HG02798 (cell line): ENCODE measurements around the gene CNEP1R1.

Experiments used
- ATAC-seq: cut with Tn5 transposase; IDR thresholded peaks from one replicate; pipeline ENCODE4 v1.9.1; 2021; ENCODE audit warnings: mild to moderate bottlenecking; ENCODE audit not compliant: unreplicated experiment, poor library complexity

CNEP1R1 gene, protein sequence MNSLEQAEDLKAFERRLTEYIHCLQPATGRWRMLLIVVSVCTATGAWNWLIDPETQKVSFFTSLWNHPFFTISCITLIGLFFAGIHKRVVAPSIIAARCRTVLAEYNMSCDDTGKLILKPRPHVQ

DNA sequence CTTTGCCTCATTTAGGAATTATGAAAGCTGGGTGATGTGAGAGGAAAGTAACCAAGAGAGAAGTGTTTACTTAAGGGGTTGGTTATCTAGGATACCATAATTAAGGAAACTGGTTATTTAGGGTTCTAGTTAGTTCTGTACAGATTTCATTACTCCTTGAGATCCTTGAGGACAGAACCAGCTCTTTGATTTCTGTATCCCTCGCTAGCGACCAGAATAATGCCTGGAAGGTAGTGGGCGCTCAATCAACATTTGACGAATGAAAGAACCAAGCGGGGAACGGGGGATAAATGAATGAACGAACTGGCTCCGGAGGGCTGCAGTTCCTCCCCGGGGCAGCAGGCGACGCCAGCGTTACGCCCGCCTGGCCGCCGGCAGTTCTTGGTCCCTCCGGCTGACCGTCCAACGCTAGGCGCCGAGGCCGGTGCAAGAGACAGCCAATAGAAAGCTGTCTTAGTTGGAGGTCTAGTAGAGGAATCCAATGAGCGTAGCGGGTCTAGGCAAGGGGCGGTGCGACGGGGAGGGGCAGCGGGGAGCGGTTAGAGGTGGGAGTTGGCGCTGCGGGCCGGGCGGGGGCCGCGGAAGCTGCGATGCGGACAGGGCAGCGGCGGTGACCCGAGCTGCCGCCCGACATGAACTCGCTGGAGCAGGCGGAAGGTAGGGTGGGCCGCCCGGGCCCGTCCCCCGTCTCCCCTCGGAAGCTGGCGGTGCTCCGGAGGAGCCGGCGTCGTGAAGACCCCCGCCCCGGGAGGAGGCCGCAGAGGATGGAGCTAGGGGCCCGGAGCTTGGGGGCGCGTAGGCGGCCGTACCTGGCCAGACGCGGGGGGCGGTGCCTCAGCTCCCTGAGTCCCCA lies at the start of gene CNEP1R1:
Gene CNEP1R1 (plus strand): TSS at position 542 of the 853 bp plus-strand sequence. CDS start 91 bp downstream, at position 633.
- peak; percentile 99 for ATAC-seq

DNA sequence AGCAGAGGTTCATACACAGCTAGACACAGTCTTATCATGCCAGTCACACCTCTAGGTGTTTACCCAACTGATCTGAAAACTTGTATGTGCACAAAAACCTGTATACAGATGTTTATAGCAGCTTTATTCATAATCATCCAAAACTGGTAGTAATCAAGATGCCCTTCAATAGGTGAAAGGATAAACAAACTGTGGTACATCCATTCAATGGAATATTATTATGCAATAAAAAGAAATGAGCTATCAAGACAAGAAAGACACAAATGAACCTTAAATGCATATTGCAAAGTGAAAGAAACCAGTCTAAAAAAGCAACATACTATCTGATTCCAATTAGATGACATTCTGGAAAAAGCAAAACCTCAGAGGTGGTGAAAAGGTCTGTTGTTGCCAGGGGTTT lies 47.6 kb upstream of the CNEP1R1 start:
- no peak for ATAC-seq

DNA sequence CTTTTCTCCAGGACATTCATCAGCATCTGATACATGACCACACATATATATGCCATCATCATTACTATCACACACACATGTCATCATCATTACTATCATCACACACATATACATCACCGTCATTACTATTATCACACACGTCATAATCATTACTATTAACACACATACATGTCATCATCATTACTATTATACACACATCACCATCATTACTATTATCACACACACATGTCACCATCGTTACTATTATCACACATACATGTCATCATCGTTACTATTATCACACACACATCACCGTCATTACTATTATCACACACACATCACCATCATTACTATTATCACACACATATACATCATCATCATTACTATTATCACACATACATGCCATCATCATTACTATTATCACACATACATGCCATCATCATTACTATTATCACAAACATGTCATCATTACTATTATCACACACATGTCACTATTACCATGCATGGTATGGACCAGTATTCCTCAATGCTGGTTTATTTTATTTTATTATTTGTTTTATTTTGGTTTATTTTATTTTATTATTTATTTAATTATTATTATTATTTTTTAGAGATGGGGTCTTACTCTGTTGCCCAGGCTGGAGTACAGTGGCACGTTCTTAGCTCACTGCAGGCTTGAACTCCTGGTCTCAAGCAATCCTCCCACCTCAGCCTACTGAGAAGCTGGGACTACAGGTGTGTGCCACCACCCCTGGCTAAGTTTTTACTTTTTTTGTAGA lies 46.3 kb upstream of the CNEP1R1 start:
- ATAC-seq: no peak

DNA sequence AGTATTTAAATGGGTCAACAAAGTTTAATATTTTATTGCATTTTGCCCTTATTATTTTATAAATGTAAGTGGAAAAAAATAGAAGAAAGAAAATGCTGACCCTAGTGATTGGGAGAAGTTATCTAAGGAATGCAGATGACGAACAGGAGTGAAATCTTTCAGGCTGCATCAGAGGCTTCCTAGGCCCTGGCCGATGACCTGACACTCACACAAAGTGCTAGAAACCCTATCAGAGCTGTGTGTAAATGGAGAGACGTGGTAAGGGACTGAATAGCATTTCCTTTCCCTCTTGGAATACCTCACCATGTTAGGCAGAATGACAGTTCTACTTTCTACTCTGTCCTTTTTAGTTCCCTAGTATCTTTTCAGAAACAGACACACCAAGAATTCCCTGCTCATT lies 44.9 kb upstream of the CNEP1R1 start:
- ATAC-seq: no peak

DNA sequence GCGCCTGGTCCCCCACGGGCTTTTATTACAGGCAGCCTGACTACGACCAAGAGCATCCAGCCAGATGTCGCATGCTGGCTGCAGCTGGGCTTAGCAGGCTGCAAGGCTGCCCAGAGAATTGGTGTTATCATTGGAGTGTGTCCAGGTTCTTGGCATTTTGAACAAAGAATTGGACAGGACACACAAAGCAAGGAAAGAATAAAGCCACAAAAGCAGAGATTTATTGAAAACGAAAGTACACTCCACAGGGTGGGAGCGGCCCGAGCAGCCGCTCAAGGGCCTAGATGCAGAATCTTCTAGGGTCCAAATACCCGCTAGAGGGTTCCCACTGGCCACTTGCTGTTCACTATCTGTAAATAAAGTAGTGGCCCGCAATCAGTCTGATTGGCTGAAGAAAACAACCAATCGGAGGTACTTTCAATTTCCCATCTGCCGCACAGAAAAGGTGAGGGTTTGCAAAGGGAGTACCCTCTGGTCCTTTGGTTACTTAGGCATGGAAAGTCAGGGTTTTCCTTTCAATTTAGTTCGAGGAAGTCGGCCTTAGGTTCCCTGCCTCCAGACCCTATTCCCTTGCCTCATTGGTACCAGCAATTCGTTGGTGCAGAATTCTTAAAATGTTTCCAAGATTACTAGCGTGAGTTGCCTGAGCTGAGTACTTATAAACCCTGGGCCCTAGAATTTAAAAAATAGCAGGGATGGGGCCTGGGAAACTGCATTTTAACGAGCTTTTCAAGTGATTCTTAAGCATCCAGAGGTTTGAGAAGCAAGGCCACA lies 38.5 kb upstream of the CNEP1R1 start:
- no peak for ATAC-seq

DNA sequence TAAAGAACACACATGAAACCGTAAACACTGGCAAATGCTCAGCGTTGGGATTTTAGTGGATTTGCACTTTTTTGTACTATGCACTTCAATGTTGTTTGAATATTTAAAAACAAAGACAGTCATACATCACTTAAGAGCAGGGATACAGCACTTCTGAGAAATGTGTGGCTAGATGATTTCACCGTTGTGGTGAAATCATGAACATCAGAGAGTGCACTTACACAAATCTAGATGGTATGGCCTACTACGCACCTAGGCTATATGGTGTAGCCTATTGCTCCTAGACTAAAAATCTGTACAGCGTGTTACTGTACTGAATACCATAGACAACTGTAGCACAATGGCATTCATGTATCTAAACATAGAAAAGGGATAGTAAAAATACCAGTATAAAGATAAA lies 37.6 kb upstream of the CNEP1R1 start:
- no peak for ATAC-seq

DNA sequence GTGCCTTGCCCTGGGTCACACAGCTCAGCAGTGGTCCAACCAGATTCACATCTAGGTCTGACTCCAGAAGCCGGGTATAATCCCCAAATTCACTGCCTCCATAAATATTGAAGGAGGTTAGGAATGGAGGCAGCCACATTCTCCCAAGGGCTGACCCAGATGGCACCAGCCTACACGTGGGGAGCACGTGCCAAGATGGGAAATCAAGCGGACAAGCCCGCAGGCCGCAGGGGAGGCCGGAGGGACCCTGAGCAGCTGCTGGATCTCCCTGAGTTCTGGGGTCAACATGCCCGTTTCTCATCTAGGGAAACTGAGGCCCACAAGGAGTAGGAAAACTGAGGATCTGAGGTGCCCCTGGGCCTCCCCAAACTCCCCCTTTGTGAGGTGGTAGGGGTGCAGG lies 32.2 kb upstream of the CNEP1R1 start:
- no peak for ATAC-seq

DNA sequence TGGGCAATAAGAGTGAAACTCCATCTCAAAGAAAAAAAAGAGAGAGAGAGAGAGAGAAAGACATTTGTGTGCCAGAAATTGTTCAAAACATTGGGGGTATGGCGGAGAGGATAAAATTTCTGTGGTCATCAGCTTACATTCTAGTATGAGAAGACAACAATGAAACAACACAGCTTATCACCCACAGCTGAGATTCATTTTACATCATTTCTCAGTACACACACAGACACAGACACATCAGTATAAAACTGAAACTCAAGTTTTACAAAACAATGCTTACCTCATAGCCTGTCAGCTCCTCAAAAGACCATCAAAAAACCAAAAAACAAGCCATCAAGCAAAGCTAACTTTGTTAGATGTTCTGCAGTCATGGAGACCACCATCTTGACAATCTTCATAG lies 31.4 kb upstream of the CNEP1R1 start:
- ATAC-seq: peak; percentile 47

DNA sequence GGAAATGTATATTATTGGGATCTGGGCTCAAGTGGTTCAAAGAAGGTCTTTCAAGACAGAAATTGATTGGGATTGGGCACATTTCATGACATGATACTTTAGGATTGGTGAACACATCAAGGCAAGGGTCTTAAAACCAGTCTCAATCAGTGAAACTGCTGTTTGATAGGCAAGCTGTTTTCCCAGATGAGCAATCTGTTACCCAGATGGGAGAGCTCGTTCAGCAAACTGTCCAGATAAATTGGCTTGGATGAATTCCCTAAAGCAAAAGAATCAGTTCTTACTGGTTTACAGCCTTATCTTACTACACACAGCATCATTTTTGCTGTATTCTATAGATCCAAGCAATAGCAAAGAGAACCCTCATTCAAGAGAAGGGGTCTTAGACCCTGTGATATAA lies 31.0 kb upstream of the CNEP1R1 start:
- ATAC-seq: no peak

DNA sequence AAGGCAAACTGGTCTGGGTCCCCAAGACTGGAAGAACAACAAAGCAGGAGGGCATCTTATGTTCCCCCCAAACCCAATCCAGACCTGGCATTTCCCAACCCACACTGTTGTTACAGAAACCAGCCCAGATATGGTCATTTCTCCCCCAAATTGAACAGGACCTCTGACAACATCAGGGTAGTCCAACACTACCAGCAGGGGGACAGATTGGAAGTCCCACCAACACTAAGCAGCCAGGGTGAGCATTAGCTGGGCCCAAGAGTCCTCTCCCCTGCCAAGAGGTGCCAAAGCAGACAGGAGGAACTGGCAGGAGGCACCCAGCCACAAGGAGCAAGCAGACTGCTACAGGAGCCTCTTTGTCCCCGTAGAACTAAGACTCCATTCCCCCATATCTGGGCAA lies 29.3 kb upstream of the CNEP1R1 start:
- no peak for ATAC-seq

DNA sequence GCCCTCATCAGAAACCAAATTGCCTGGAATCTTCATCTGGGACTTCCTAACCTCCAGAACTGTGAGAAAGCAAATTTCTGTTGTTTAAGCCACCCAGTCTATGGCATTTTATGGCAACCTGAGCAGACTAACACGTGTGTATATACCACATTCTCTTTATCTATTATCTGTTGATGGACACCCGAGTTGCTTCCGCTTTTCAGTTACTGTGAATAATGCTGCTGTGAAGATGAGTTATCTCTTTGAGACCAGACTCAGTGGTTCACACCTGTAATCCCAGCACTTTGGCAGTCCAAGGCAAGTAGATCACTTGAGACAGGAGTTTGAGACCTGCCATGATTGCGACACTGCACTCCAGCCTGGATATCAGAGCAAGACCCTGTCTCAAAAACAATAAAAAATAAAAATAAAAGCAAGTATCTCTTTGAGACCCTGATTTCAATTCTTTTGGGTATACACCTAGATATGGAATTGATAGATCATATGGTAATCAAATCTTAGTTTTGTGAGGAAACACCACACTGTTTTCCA lies 27.2 kb upstream of the CNEP1R1 start:
- ATAC-seq: no peak

DNA sequence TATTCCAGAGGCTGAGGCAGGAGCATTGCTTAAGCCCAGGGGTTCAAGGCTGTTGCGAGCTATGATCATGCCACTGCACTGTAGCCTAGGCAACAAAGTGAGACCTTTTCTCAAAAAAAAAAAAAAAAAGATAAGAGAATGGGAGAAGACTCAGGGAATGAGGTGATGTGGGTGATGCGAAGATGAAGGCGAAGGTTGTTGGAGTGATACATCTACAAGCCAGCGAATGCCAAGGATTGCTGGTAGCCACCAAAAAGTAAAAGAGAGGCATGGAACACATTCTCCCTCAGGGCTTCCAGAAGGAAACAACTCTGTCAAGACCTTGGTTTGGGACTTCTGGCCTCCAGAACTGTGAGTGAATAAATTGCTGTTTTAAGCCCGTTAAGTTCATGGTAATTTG lies 26.0 kb upstream of the CNEP1R1 start:
- no peak for ATAC-seq

DNA sequence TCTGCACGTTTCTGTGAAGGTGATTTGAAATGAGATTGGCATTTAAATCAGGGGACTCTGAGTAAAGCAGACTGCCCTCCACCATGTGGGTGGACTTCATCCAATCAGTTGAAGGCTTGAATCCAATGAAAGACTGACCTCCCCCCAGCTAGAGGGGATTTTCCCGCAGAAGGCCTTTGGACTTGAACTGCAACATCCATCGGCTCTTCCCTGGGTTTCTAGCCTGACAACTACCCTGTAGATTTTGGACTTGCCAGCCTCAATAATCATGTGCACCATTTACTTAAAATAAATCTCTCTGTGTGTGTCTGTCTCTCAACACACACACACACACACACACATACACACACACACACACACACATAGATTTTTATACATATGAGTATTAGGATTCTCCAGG lies 23.9 kb upstream of the CNEP1R1 start:
- no peak for ATAC-seq

DNA sequence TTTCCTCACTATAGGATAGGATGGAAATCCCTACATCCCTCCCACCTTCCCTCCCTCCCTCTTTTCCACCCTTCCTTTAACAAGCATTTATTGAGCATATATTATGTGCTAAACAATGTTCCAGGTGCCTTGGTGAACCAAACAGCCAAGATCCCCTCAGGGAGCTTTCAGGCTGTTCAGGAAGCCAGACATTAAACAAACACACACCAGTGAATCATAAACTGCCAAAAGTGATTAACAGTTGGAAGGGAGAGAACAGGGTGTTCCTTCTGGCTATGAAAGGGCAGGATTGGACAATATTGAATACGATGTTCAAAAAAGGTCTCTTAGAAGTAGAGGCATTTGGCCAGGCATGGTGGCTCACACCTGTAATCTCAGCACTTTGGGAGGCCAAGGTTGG lies 22.8 kb upstream of the CNEP1R1 start:
- no peak for ATAC-seq

DNA sequence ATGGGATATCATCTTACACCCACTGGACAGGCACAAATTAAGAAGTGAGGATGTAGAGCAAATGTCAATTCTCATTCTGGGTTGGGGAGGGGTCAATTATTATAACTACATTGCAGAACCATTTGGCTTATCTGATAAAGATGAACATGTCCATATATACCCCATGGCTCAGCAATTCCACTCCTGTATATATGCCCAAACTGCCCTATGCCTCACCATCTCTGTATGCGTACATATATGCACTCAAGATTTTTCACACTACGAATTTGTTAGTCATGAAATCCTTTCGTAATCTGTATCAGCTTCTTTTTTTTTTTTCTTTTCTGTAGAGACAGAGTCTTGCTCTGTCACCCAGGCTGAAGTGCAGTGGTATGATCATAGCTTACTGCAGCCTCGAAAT lies 20.8 kb upstream of the CNEP1R1 start:
- ATAC-seq: no peak

DNA sequence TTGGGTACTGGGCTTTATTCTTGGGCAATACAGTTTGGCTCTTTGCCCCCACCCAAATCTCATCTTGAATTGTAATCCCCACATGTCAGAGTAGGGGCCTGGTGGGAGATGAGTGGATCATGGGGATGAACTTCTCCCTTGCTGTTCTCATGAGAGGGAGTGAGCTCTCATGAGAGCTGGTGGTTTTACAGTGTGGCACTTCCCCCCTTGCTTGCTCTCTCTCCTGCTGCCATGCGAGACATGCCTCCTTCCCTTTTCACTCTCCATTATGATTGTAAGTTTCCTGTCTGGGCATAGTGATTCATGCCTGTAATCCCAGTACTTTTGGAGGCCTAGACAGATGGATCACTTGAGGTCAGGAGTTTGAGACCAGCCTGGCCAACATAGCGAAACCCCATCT lies 18.1 kb upstream of the CNEP1R1 start:
- no peak for ATAC-seq

DNA sequence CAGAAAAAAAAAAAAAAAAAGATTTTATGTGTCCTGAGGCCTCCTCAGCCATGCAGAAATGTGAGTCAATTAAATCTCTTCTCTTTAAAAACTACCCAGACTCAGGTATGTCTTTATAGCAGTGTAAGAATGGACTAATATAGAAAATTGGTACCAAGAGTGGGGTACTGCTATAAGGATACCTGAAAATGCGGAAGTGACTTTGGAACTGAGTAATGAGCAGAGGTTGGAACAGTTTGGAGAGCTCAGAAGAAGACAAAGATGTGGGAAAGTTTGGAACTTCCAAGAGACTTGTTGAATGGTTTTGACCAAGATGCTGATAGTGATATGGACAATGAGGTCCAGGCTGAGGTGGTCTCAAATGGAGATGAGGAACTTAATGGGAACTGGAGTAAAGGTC lies 17.3 kb upstream of the CNEP1R1 start:
- ATAC-seq: no peak

DNA sequence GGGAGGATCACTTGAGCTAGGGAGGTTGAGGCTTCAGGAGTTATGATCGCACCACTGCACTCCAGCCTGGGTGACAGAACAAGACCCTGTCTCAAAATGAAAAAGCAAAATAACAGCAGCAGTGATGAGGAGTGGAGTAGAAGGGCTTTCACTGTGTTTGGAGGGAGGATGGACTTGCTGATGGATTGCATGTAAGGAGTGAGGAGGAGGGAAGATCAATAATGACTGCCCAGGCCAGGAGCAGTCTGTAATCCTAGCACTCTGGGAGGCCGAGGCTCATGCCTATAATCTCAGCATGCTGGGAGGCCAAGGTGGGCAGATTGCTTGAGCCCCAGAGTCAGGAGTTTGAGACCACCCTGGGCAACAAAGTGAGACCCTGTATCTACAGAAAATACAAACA lies 14.8 kb upstream of the CNEP1R1 start:
- no peak for ATAC-seq

DNA sequence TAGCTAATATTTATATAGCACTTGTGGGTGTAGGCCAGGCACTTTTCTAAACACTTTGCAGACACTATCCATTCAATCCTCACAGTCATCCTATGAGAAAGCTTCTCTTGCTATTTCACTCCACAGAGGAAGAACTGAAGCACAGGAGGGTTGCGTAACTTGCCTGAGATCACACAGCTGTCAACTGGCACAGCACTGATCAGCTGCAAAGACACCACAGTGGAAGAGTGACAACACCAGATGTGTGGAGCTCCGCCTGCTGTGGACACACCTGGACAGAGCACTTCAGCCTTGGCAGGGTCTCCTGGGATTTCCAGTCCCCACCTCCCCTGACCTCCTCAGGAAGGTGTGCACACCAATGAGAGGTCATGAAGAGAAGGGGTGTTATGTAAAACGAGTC lies 13.3 kb upstream of the CNEP1R1 start:
- no peak for ATAC-seq

DNA sequence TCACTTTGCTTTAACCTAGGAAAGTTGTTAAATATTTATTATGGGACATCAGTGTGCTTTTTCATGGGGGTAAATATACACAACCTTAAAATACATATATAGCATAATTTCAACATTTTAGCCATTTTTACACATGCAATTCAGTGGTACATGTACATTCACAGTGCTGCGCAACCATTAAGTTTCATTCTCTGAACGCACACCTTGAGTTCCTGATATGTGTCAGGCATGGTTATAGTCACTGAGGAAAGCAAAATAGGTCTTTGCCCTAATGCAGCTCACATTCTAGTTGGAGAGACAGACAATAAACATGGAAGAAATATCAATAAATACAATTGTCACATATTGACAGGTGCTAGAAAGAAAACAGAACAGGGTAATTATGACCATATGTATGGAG lies 12.8 kb upstream of the CNEP1R1 start:
- no peak for ATAC-seq
